Measurements from ENCODE around the gene MB21D2. TPM values are rescaled to one million over a fixed set of nuclear protein-coding genes. Genes with fewer than 3 reads are reported as not detected.
A peak's percentile ranks its signal among the peaks of the same experiment; 100 is the strongest.

MB21D2 gene
- total RNA-seq, 1 donor from 2014 or later = 11.0 TPM

DNA sequence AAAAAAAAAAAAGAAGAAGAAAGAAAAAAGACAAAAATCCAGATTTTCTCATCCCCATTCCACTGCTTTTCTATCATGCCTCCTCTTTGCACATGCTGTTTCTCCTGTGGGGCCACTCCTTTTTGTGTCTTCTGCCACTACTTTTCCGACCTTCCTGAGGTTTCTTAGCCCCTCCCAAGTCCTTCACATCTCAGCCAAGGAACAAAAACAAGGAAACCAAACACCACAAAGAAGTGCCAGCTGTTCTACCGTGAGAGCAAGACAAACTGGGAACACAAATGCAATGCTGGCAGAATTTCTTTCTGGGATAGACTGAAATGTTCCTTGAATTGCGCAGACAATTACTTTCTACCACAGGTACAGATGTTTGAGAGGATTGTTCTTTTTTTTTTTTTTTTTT is 83.2 kb downstream of the MB21D2 start:
- Mint-ChIP-seq H3K27me3 (ENCODE audit: low read depth, unreplicated experiment) (no peaks in the 10 kb centered on the region), H3K36me3 (ENCODE audit: low read depth, unreplicated experiment) (no peaks in the 10 kb centered on the region), H3K4me3 (ENCODE audit: unreplicated experiment) (no peak overlapping the region), H3K9me3 (ENCODE audit: unreplicated experiment) (no peaks in the 10 kb centered on the region), H3K4me1 (ENCODE audit: low read depth, unreplicated experiment) (peaks cover 47% of the 10 kb centered on the region), H3K27ac (ENCODE audit: unreplicated experiment) (peak overlapping the region; percentile 9)
- DNase-seq (ENCODE audit: low read depth) (peak; percentile 63), FAIRE-seq (no peak)
- Histone ChIP-seq H3K27ac (ENCODE audit: low read depth, low read length) (peak overlapping the region; percentile 92), H4K20me1 (ENCODE audit: insufficient read depth, low read length) (peaks cover 6% of the 10 kb centered on the region), H3K4me2 (ENCODE audit: low read length) (peak overlapping the region; percentile 81), H3K79me2 (ENCODE audit: insufficient read depth, low read length) (peaks cover 69% of the 10 kb centered on the region), H2AFZ (ENCODE audit: low read depth, low read length) (no peak overlapping the region), H3K27me3 (ENCODE audit: insufficient read depth, low read length) (no peaks in the 10 kb centered on the region), H3K4me1 (ENCODE audit: insufficient read depth, low read length) (peaks cover 60% of the 10 kb centered on the region), H3K4me3 (ENCODE audit: insufficient read depth, low read depth, low read length) (no peak overlapping the region), H3K9me3 (ENCODE audit: insufficient read depth, low read depth, low read length) (no peaks in the 10 kb centered on the region), H3K9ac (ENCODE audit: low read length) (peak overlapping the region; percentile 12), H3K36me3 (ENCODE audit: insufficient read depth, low read length) (no peaks in the 10 kb centered on the region)
- TF ChIP-seq EZH2 (IDR thresholded peaks at IDR 0.05; ENCODE audit: insufficient read depth, low read length) = no peak
- TF ChIP-seq, protein P1, sequence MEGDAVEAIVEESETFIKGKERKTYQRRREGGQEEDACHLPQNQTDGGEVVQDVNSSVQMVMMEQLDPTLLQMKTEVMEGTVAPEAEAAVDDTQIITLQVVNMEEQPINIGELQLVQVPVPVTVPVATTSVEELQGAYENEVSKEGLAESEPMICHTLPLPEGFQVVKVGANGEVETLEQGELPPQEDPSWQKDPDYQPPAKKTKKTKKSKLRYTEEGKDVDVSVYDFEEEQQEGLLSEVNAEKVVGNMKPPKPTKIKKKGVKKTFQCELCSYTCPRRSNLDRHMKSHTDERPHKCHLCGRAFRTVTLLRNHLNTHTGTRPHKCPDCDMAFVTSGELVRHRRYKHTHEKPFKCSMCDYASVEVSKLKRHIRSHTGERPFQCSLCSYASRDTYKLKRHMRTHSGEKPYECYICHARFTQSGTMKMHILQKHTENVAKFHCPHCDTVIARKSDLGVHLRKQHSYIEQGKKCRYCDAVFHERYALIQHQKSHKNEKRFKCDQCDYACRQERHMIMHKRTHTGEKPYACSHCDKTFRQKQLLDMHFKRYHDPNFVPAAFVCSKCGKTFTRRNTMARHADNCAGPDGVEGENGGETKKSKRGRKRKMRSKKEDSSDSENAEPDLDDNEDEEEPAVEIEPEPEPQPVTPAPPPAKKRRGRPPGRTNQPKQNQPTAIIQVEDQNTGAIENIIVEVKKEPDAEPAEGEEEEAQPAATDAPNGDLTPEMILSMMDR (IDR thresholded peaks at IDR 0.05; ENCODE audit: insufficient read depth, low read depth, low read length) = no peak

DNA sequence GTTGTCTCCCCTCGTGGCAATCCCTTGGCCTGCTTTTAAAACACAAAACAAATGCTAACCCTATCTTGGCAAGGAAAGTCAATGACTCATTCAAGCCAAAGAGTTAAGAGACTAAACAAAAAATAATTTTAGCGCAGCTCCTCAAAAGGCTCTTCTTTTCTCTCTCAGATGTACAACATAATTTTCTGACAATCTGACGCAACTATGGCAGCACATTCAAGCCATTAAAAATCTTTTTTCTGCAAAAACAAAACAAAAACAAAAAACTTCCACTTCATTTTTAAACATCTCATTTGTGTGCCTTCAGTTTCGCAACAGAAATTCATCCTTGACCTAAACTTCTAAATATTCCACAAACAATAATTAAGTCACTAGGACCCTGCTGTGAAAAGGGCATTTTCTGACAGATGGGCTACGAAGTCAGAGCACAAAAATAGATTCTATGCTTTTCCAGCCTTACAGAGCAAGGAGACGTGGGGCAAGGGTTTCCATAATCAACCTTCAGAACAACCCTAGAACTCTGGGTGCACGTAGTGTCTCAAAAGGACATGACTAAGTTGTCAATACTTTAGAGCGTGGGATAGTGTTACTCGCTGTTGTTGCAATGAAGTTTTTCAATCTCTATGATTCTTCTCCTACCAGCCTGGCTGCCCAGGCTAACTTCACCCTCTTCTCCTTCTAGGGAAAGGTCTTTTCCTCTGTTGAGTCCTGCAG is 84.3 kb downstream of the MB21D2 start:
- Mint-ChIP-seq H3K4me1 (ENCODE audit: low read depth, unreplicated experiment) (peaks cover 47% of the 10 kb centered on the region), H3K27me3 (ENCODE audit: low read depth, unreplicated experiment) (no peaks in the 10 kb centered on the region), H3K4me3 (ENCODE audit: unreplicated experiment) (no peak overlapping the region), H3K9me3 (ENCODE audit: unreplicated experiment) (no peaks in the 10 kb centered on the region), H3K36me3 (ENCODE audit: low read depth, unreplicated experiment) (no peaks in the 10 kb centered on the region), H3K27ac (ENCODE audit: unreplicated experiment) (peak overlapping the region; percentile 58)
- Histone ChIP-seq H3K4me2 (ENCODE audit: low read length) (peak overlapping the region; percentile 81), H3K27ac (ENCODE audit: low read depth, low read length) (peak overlapping the region; percentile 92), H3K4me1 (ENCODE audit: insufficient read depth, low read length) (peaks cover 60% of the 10 kb centered on the region), H3K9me3 (ENCODE audit: insufficient read depth, low read depth, low read length) (no peaks in the 10 kb centered on the region), H3K27me3 (ENCODE audit: insufficient read depth, low read length) (no peaks in the 10 kb centered on the region), H3K79me2 (ENCODE audit: insufficient read depth, low read length) (peaks cover 66% of the 10 kb centered on the region), H3K4me3 (ENCODE audit: insufficient read depth, low read depth, low read length) (peak overlapping the region; percentile 17), H3K9ac (ENCODE audit: low read length) (peak overlapping the region; percentile 67), H4K20me1 (ENCODE audit: insufficient read depth, low read length) (peaks cover 6% of the 10 kb centered on the region), H3K36me3 (ENCODE audit: insufficient read depth, low read length) (no peaks in the 10 kb centered on the region), H2AFZ (ENCODE audit: low read depth, low read length) (no peak overlapping the region)
- no peak for TF ChIP-seq EZH2 (IDR thresholded peaks at IDR 0.05; ENCODE audit: insufficient read depth, low read length)
- TF ChIP-seq, protein P1 (IDR thresholded peaks at IDR 0.05; ENCODE audit: insufficient read depth, low read depth, low read length) = no peak
- DNase-seq (ENCODE audit: low read depth) (peak; percentile 87), FAIRE-seq (no peak)

DNA sequence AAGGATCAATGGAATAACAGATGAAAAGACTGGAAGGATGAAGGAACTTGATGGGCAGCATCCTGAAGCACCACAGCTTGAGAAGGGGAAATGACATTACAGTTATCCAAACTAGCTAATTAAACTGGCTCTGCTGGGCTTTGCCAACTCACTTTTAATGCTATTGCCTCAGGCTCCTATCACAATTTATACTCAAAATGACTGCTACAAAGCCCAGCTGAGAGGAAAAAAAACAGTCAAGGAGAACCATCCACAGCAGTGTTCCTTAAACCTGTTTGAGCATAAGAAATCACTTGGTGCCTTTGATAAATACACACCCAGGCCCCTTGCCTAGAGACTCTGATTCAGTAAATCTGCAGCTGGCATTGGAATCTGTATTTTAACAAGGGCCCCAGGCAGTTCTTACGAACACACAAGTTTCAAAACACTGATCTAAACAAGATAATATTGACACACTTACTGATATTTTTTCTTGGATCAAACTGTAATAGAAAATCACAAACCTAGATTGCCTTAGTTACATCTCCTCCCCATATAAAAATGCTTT is 85.8 kb downstream of the MB21D2 start:
- Histone ChIP-seq H3K9ac (ENCODE audit: low read length) (peak overlapping the region; percentile 63), H4K20me1 (ENCODE audit: insufficient read depth, low read length) (peaks cover 6% of the 10 kb centered on the region), H3K4me2 (ENCODE audit: low read length) (peak overlapping the region; percentile 77), H3K36me3 (ENCODE audit: insufficient read depth, low read length) (no peaks in the 10 kb centered on the region), H3K4me1 (ENCODE audit: insufficient read depth, low read length) (peaks cover 60% of the 10 kb centered on the region), H3K27me3 (ENCODE audit: insufficient read depth, low read length) (no peaks in the 10 kb centered on the region), H3K27ac (ENCODE audit: low read depth, low read length) (peak overlapping the region; percentile 92), H3K9me3 (ENCODE audit: insufficient read depth, low read depth, low read length) (no peaks in the 10 kb centered on the region), H2AFZ (ENCODE audit: low read depth, low read length) (no peak overlapping the region), H3K4me3 (ENCODE audit: insufficient read depth, low read depth, low read length) (no peak overlapping the region), H3K79me2 (ENCODE audit: insufficient read depth, low read length) (peaks cover 64% of the 10 kb centered on the region)
- Mint-ChIP-seq H3K36me3 (ENCODE audit: low read depth, unreplicated experiment) (no peaks in the 10 kb centered on the region), H3K27me3 (ENCODE audit: low read depth, unreplicated experiment) (no peaks in the 10 kb centered on the region), H3K4me1 (ENCODE audit: low read depth, unreplicated experiment) (peaks cover 47% of the 10 kb centered on the region), H3K9me3 (ENCODE audit: unreplicated experiment) (no peaks in the 10 kb centered on the region), H3K4me3 (ENCODE audit: unreplicated experiment) (no peak overlapping the region), H3K27ac (ENCODE audit: unreplicated experiment) (no peak overlapping the region)
- no peak for DNase-seq (ENCODE audit: low read depth)
- no peak for FAIRE-seq
- TF ChIP-seq, protein P1 (IDR thresholded peaks at IDR 0.05; ENCODE audit: insufficient read depth, low read depth, low read length) = no peak
- TF ChIP-seq EZH2 (IDR thresholded peaks at IDR 0.05; ENCODE audit: insufficient read depth, low read length) = no peak
